Activated CD4-positive, CD25-positive, alpha-beta regulatory T cell (primary cell): ENCODE data around the gene CCDC134.

Experiments used
- DNase-seq, 4 experiments: peaks; one replicate each; lab custom pipeline; 2025; lab: John Stamatoyannopoulos, UW

CCDC134 gene

DNA sequence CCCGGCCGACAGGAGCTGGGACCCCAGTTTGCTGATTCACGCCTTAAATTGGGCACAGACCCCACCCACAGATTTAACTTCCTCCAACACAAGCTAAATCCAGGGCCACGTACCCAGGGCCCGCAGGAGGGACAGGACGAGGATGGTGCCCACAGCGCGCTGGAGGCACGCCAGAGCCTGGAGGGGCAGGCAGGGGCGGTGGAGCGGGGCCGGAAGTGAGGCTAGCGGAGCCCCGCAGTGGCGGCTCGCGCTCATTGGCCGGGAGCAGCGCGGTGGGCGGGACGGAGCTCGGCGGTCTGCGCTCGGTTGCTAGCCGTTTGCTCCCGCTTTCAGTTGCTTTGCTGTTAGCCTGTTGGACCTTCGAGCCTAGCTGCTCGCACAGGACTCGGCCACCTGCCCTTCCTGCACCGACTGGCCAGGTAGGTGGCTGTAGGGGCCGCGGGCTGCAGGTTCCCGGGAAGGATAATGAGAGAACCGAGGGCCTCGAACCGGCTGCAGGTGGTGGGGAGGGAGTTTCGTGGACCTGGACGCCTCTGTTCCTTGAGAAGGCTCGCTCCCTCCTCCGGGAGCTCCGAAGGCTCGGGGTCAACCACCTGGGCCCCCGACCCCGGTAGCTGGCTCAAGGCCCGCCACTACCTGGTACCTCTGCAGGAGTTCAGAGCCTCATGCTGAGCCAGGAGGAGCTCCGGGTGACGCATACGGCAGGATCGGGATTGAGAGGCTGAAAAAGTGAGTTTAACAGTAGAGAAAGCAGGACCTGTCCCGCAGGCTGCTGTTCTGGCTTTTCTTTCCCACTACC is at the start of gene CCDC134:
TSS of gene CCDC134 (plus strand) at position 332 of the 799 bp plus-strand sequence. CDS start 8,212 bp downstream, outside the sequence.
- peak; percentile 76 to 87 (median 84) for DNase-seq

GRCh38 chr22:41752011-41752970 is 48.2 kb upstream of the CCDC134 start:
- DNase-seq: no peak

GRCh38 chr22:41753984-41754383 is 46.5 kb upstream of the CCDC134 start:
- DNase-seq: no peak

DNA sequence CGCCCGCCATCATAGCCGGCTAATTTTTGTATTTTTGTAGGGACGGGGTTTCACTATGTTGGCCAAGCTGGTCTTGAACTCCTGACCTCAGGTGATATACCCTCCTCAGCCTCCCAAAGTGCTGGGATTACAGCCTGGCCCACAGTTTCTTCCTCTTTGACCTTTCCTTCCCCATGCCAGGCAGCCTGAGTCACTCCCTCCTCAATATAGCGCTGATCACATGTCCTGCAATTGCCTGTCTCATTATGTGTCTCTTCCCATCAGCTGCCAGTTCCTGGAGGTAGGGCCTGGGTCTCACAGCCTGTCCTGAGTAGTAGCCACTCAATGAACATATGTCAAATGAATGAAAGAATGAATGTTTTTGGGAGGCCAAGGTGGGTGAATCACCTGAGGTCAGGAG is 43.0 kb upstream of the CCDC134 start:
- no peak for DNase-seq

- DNase-seq: no peak
These were observed 42.2 kb upstream of the CCDC134 start for GRCh38 chr22:41758231-41758630.

- DNase-seq: no peak
These were observed 37.3 kb upstream of the CCDC134 start for GRCh38 chr22:41762980-41763779.

DNA sequence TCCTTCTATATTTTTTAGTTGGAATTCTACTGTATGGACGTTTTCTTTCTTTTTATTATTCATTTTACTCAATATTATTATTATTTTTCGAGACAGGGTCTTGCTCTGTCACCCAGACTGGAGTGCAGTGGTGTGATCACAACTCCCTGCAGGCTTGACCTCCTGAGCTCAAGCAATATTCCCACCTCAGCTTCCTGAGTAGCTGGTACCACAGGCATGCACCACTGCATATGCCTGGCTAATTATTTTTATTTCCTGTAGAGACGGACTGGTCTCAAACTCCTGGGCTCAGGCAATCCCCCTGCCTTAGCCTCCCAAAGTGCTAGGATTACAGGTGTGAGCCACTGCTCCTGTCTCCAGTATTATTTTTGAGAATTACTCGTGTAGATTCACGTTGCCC is 34.0 kb upstream of the CCDC134 start:
- DNase-seq: no peak

DNA sequence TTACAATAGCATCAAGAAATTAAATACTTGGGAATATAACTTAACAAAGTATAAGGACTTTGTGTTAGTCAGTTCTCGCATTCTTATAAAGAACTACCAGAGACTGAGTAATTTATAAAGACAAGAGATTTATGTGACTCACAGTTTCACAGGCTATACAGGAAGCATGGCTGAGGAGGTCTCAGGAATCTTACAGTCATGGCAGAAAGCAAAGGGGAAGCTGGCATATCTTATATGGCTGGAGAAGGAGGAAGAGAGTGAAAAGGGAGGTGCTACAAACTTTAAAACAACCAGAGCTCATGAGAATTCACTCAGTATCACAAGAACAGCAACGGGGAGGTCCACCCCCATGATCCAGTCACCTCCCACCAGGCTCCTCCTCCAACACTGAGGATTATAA is 32.0 kb upstream of the CCDC134 start:
- DNase-seq: no peak

DNA sequence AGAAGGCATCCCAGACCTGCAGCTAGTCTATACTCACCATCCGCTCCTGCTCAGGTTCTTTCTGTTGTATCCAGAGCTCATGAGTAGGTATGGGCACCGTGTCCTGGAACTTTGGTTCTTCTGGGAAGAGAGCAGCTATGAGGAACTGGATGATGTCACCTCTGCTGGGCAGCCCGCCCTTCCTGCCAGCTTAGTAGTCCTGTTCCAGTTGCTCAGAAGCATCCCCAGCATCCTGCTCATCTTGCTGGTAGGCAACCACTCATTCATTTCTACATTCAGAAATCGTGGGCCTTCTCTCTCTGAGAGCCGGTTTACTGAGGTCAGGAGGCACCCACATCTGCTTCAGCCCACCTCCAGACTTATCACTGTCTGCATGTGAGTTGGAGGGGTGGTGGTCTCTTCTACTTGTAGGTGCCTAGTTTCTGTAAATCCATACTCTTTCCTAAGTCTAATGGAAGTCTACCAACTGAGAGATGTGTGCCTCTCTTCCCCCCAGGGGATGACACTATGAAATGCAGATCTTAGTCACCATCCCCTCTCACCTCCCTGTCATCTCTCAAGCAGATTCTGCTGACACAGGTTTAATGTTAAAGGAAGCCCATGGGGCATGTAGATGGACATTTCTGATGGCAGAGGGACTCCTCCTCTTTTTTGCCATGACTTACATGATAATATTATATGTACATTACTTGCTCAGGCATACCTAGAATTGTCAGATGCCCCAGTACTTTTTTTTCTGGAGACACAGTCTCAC is 29.6 kb upstream of the CCDC134 start:
- DNase-seq: no peak

DNA sequence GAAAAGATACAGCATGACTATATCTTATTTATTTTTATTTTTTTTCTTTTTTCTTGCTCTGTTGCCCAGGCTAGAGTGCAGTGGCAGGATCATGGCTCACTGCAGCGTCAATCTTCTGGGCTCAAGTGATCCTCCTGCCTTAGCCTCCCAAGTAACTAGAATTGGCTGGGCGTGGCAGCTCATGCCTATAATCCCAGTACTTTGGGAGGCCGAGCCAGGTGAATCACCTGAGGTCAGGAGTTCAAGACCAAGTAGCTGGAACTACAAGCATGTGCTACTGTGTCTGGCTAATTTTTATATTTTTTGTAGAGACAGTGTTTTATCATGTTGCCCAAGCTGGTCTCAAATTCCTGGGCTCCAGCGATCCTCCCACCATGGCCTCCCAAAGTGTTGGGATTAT is 28.3 kb upstream of the CCDC134 start:
- no peak for DNase-seq

GRCh38 chr22:41772645-41773044 is 27.8 kb upstream of the CCDC134 start:
- no peak for DNase-seq

DNA sequence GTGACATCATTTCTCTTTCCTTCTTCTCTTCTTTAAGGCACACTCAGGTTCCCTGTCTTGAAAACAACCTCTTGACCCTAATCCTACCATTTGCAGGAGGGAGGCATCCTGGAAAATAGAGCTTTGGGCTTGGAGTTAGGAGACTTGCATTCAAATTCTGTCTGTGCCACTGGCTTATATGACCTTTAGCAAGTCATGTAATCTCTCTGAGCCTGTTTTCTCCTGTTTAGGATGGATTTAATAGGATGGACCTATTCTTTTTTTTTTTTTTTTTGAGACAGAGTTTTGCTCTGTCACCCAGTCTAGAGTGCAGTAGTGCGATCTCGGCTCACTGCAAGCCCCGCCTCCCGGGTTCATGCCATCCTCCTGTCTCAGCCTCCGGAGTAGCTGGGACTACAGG is 25.1 kb upstream of the CCDC134 start:
- no peak for DNase-seq

GRCh38 chr22:41775976-41776375 is 24.5 kb upstream of the CCDC134 start:
- no peak for DNase-seq

DNA sequence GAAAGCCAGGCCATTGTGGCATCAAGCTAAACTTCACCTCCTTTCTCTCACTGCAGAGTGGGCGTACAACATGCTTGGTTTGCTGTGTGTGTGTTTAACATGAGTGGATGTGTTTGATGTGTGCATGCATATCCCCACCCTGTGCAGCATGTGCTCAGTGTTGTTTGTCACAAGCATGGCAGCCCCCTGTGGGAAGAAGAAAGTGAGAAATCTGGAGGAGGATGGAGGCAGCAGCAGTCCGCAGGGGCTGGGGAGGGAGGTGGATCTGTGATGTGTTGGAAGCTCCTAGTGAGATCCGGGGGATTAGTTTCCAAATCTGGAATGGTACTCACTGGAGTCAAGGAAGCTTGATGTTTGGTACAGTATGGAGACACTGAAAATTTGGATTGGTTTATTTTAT is 24.1 kb upstream of the CCDC134 start:
- no peak for DNase-seq

- no peak for DNase-seq
These were observed 22.6 kb upstream of the CCDC134 start for GRCh38 chr22:41777749-41778425.

DNA sequence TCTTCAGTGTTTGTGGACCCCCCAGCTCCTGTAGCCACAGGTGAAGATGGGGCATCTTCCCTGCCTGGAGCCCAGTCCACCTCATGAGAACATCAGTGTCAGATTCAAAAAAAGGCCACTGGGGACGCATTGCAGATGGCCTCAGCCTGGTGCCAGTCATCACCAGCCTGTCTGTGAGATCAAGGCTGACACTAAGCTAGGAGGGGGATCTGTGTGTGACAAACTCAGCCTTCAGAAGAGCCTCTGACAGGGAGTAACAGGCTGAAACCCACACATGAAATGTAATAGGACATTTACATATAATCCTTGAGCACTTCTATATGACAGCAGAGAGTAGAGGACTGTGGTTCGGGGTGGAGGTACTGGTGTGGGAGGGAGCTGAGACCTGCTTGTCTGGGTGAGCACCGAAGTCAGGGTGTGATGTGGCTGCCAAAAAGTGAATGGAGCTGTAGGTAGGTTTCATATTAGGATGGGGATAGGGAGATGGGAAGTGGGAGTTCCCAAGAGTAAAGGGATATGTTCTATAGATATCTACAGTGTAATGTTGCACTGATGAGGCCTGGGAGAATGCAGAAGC is 20.5 kb upstream of the CCDC134 start:
- DNase-seq: no peak

DNA sequence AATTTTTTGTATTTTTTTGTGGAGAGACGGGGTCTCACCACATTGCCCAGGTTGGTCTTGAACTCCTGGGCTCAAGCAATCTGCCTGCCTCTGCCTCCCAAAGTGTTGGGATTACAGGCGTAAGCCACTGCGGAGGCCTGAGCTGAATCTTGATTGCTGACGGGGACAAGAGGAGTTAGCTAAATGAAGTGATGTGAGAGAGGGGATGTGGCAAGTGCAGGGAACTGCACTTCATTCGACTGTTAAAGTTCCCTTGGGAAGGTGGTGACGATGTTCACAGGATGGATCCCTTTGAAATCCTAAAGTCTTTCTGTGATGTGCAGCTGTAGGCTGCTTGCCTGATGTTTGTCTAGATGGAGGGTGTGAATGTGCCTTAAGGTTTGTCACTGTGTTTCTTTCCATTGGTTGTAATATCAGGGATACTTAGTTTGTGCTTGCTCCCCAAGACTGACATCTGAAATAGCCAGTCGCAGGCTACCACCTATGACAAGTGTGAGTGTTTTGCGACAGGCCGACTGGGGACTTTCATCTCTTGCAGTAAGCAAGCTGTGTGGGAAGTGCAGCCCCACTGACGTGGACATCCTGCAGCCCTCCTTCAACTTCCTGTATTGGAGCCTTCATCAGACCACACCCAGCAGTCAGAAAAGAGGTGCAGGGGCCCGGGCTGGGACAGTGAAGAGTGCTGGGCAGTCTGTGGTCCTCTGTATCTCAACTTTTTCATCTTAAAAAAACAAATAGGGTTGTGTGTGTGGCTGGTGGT is 19.6 kb upstream of the CCDC134 start:
- DNase-seq: peak; percentile 57 to 80 (median 72)

- no peak for DNase-seq
These were observed 19.0 kb upstream of the CCDC134 start for GRCh38 chr22:41781507-41781906.

- DNase-seq: peak in 1 of 4 experiments; percentile 11
These were observed 18.2 kb upstream of the CCDC134 start for GRCh38 chr22:41782316-41782715.

GRCh38 chr22:41782751-41783150 is 17.7 kb upstream of the CCDC134 start:
- DNase-seq: no peak
